K562 (cell line): ENCODE measurements around the gene SPATA45. TPM values are rescaled to one million over a fixed set of nuclear protein-coding genes. Genes with fewer than 3 reads are reported as not detected.
A peak's percentile ranks its signal among the peaks of the same experiment; 100 is the strongest.

Experiments
- BHLHE40 ChIP-seq: IDR thresholded peaks from 2 replicates; pipeline ENCODE4 v1.6.1; 2011; ENCODE audit warnings: low read length, improper control_type of control experiment
- BRF2 ChIP-seq: IDR thresholded peaks from 3 replicates; pipeline ENCODE4 v1.6.1; 2011; ENCODE audit warnings: borderline replicate concordance, mild to moderate bottlenecking; ENCODE audit not compliant: insufficient read length, insufficient read depth
- FUS ChIP-seq: fragments of 200-400 bp; formaldehyde crosslinking; optimal IDR thresholded peaks from 2 replicates; pipeline ENCODE3; 2017; ENCODE audit warnings: low read depth, low read length
- HDAC1 ChIP-seq, 2 experiments: fragments of 450-650 bp; IDR thresholded peaks; 2 replicates each; pipeline ENCODE4 v1.6.1; 2016 to 2017; ENCODE audit warnings: inconsistent platforms in 1 of 2, mild to moderate bottlenecking in 1 of 2, moderate library complexity in 1 of 2
- HIVEP1 ChIP-seq: fragments of 250-450 bp; sonication (Bioruptor Pico); IDR thresholded peaks from 2 replicates; pipeline ENCODE4 v1.4.0; 2020; ENCODE audit warnings: mild to moderate bottlenecking
- IRF2 ChIP-seq: sonication (generic); formaldehyde crosslinking; IDR thresholded peaks from 2 replicates; pipeline ENCODE4 v1.8.1; 2022; ENCODE audit warnings: mild to moderate bottlenecking, missing genetic modification reagents
- KAT7 ChIP-seq: sonication (generic); formaldehyde crosslinking; IDR thresholded peaks from 2 replicates; pipeline ENCODE4 v1.8.0; 2022; ENCODE audit warnings: missing genetic modification reagents, mild to moderate bottlenecking, borderline replicate concordance
- MAFG ChIP-seq: fragments of 450-650 bp; conservative IDR thresholded peaks from 2 replicates; pipeline ENCODE4 v1.6.1; 2016; ENCODE audit warnings: missing genetic modification characterization, missing compliant biosample characterization
- MLX ChIP-seq, 2 experiments: fragments of 450-650 bp in 1 of 2; sonication (generic) in 1 of 2; formaldehyde crosslinking; conservative IDR thresholded peaks; 2 replicates each; pipeline versions ENCODE4 v1.4.0 to v1.8.1; 2020 to 2022; ENCODE audit warnings: mild to moderate bottlenecking in 1 of 2, missing genetic modification reagents in 1 of 2
- SMAD2 ChIP-seq: fragments of 150-350 bp; IDR thresholded peaks from 2 replicates; pipeline ENCODE4 v1.6.1; 2014; ENCODE audit warnings: low read depth, mild to moderate bottlenecking, low read length
- SMARCA4 ChIP-seq: fragments of 450-650 bp; IDR thresholded peaks from 2 replicates; pipeline ENCODE4 v1.6.1; 2016
- TCF3 ChIP-seq: sonication (generic); formaldehyde crosslinking; IDR thresholded peaks from 2 replicates; pipeline ENCODE4 v1.4.0; 2020; ENCODE audit warnings: mild to moderate bottlenecking, missing genetic modification reagents
- YY1 ChIP-seq, 3 experiments: IDR thresholded peaks; 2 replicates each; pipeline ENCODE4 v1.6.1; 2011; ENCODE audit warnings: low read length in 2 of 3, mild to moderate bottlenecking in 2 of 3, moderate library complexity in 2 of 3, borderline replicate concordance in 1 of 3, control low read depth in 1 of 3, low read depth in 1 of 3; ENCODE audit not compliant: insufficient read depth in 3 of 3, insufficient replicate concordance in 2 of 3, control insufficient read depth in 1 of 3, insufficient read length in 1 of 3; ENCODE audit errors: extremely low read depth in 1 of 3
- ZC3H11A ChIP-seq: IDR thresholded peaks from 2 replicates; pipeline ENCODE4 v1.6.1; 2012; ENCODE audit warnings: low read depth, low read length, improper control_type of control experiment
- ZNF23 ChIP-seq: fragments of 250-450 bp; sonication (Bioruptor Pico); IDR thresholded peaks from 2 replicates; pipeline ENCODE4 v1.4.0; 2020; ENCODE audit warnings: mild to moderate bottlenecking
- ZNF354B ChIP-seq: fragments of 250-450 bp; sonication (Bioruptor Pico); IDR thresholded peaks from 2 replicates; pipeline ENCODE4 v1.4.0; 2020
- polyA plus RNA-seq, 8 experiments: library from polyadenylated mRNA; depleted of rRNA in 4 of 8; stranded (reverse) in 5 of 8; unstranded in 3 of 8; fragments of >200 nt; fragmentation: Nextera tagmentation in 2 of 8; fragmentation: Illumina TruSeq in 1 of 8; extraction: Ambion mirVana in 2 of 8; extraction: Trizol in 1 of 8; gene quantifications; 2 replicates each; pipeline versions ENCODE4 v1.2.1 to v1.2.3, GENCODE V29; 2011 to 2014; ENCODE audit warnings: inconsistent platforms in 1 of 8, missing spikeins in 1 of 8
- total RNA-seq, 7 experiments: library from RNA; depleted of rRNA in 6 of 7; stranded (reverse); fragments of >200 nt in 6 of 7; fragmentation: Illumina TruSeq in 2 of 7; extraction: Trizol in 2 of 7; gene quantifications; 2 replicates each; pipeline versions ENCODE4 v1.2.1 to v1.2.3, GENCODE V29; 2011 to 2021; ENCODE audit warnings: low replicate concordance in 1 of 7
- TF ChIP-seq, protein P1 (sequence below): sonication (generic); formaldehyde crosslinking; IDR thresholded peaks from 2 replicates; pipeline ENCODE4 v1.8.0; 2023; ENCODE audit warnings: missing genetic modification reagents, mild to moderate bottlenecking, borderline replicate concordance
- TF ChIP-seq, protein P2 (sequence below): fragments of 450-650 bp; formaldehyde crosslinking; IDR thresholded peaks from 2 replicates; pipeline ENCODE4 v1.4.0; 2022; ENCODE audit warnings: missing genetic modification characterization
- TF ChIP-seq, protein P3 (sequence below): fragments of 250-450 bp; sonication (Bioruptor Pico); IDR thresholded peaks from 2 replicates; pipeline ENCODE4 v1.8.0; 2021; ENCODE audit warnings: moderate library complexity, mild to moderate bottlenecking, inconsistent platforms

The SPATA45 gene
- total and polyA plus RNA-seq, 9 of the 15 experiments (the other 6 are each of a cell fraction or from before 2014, with no cell fraction given), result 0.18 TPM; not detected in 8

DNA sequence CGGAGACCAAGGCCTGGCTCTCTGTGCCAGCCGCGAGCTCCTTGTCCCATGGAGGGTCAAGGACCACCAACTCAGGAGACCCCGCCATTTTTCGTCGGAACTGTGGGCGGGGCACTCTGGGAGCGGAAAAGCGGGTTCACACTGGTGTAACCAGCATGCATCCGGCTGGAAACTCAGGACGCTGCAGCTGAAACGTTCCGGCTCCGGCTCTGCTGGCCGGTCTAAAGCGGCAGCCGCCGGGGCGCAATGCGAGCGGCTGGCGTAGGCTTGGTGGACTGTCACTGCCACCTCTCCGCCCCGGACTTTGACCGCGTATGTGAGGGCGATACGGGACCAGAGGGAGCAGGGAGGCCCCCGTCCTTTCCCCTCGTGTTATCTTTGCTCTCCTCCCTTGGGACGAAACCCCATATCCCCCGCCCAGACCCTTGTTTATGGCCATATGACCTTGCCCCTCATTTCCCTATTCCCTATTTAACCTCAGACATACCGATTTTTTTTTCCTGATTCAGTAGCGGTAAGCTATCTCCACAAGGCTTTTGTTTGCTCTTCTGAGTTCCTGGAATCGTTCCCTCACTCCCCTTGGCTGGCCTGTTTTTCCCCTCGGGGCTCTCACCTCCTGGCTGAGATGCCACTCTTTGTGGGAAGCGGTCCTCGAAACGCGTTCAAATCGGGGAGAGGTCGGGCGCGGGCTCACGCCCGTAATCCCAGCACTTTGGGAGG, 55.6 kb downstream of the SPATA45 start, which contains the start of the genes NSL1 and TATDN3 (continued):
- TF ChIP-seq, protein P1, sequence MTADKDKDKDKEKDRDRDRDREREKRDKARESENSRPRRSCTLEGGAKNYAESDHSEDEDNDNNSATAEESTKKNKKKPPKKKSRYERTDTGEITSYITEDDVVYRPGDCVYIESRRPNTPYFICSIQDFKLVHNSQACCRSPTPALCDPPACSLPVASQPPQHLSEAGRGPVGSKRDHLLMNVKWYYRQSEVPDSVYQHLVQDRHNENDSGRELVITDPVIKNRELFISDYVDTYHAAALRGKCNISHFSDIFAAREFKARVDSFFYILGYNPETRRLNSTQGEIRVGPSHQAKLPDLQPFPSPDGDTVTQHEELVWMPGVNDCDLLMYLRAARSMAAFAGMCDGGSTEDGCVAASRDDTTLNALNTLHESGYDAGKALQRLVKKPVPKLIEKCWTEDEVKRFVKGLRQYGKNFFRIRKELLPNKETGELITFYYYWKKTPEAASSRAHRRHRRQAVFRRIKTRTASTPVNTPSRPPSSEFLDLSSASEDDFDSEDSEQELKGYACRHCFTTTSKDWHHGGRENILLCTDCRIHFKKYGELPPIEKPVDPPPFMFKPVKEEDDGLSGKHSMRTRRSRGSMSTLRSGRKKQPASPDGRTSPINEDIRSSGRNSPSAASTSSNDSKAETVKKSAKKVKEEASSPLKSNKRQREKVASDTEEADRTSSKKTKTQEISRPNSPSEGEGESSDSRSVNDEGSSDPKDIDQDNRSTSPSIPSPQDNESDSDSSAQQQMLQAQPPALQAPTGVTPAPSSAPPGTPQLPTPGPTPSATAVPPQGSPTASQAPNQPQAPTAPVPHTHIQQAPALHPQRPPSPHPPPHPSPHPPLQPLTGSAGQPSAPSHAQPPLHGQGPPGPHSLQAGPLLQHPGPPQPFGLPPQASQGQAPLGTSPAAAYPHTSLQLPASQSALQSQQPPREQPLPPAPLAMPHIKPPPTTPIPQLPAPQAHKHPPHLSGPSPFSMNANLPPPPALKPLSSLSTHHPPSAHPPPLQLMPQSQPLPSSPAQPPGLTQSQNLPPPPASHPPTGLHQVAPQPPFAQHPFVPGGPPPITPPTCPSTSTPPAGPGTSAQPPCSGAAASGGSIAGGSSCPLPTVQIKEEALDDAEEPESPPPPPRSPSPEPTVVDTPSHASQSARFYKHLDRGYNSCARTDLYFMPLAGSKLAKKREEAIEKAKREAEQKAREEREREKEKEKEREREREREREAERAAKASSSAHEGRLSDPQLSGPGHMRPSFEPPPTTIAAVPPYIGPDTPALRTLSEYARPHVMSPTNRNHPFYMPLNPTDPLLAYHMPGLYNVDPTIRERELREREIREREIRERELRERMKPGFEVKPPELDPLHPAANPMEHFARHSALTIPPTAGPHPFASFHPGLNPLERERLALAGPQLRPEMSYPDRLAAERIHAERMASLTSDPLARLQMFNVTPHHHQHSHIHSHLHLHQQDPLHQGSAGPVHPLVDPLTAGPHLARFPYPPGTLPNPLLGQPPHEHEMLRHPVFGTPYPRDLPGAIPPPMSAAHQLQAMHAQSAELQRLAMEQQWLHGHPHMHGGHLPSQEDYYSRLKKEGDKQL (CRISPR knock-in tag), result no peak
- TF ChIP-seq FUS (no peak), BRF2 (no peak), ZC3H11A (peak; percentile 99), BHLHE40 (peak; percentile 70), ZNF354B (CRISPR knock-in tag) (no peak), HDAC1 (IDR thresholded peaks at IDR 0.05) (peak in 1 of 2 experiments; percentile 83; a peak in 2 of 4 replicates), SMARCA4 (no peak), TCF3 (CRISPR knock-in tag) (peak; percentile 65), ZNF23 (no peak), SMAD2 (no peak), MAFG (no peak), YY1 (IDR thresholded peaks at IDR 0.05; ENCODE audit: borderline replicate concordance in 1 of 3, control insufficient read depth in 1 of 3, extremely low read depth in 1 of 3, insufficient read depth in 3 of 3, insufficient read length in 1 of 3, insufficient replicate concordance in 2 of 3, low read depth in 1 of 3, low read length in 2 of 3) (peak; percentile 89 to 98 (median 94)), MLX (CRISPR knock-in tag; conservative IDR thresholded peaks at IDR 0.05) (peak in 1 of 2 experiments; percentile 69; a peak in 1 of 4 replicates), KAT7 (CRISPR knock-in tag) (peak; percentile 56), HIVEP1 (CRISPR knock-in tag) (peak; percentile 8; the same call in 1 of the 2 replicates), IRF2 (no peak)
- TF ChIP-seq, protein P2, sequence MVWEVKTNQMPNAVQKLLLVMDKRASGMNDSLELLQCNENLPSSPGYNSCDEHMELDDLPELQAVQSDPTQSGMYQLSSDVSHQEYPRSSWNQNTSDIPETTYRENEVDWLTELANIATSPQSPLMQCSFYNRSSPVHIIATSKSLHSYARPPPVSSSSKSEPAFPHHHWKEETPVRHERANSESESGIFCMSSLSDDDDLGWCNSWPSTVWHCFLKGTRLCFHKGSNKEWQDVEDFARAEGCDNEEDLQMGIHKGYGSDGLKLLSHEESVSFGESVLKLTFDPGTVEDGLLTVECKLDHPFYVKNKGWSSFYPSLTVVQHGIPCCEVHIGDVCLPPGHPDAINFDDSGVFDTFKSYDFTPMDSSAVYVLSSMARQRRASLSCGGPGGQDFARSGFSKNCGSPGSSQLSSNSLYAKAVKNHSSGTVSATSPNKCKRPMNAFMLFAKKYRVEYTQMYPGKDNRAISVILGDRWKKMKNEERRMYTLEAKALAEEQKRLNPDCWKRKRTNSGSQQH (CRISPR knock-in tag), result no peak
- TF ChIP-seq, protein P3, sequence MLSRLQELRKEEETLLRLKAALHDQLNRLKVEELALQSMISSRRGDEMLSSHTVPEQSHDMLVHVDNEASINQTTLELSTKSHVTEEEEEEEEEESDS, result no peak
